ENCODE results near the gene PSRC1. TPM values are rescaled to one million over a fixed set of nuclear protein-coding genes. Genes with fewer than 3 reads are reported as not detected.

The PSRC1 gene
- polyA plus RNA-seq, 4 donors: 22.1 to 28.3 (median 26.6) TPM

Other genes starting within 250 kb of the PSRC1 start
- 10 to 100 TPM; 12.8 to 15.7 (median 14.9) TPM for gene WDR47, start 241.0 kb downstream of the PSRC1 start, polyA plus RNA-seq (ENCODE audit: insufficient read length in 4 of 4)
- 10 to 100 TPM; 42.8 to 57.2 (median 51.9) TPM for gene TAF13, start 207.1 kb downstream of the PSRC1 start, polyA plus RNA-seq (ENCODE audit: insufficient read length in 4 of 4)
- 10 to 100 TPM; 38.1 to 43.0 (median 41.3) TPM for gene TMEM167B, start 192.4 kb downstream of the PSRC1 start, polyA plus RNA-seq (ENCODE audit: insufficient read length in 4 of 4)
- 1 to 10 TPM; 1.7 to 2.5 (median 2.0) TPM for gene ELAPOR1, start 169.0 kb downstream of the PSRC1 start, polyA plus RNA-seq (ENCODE audit: insufficient read length in 4 of 4)
- gene SARS1, start 69.2 kb downstream of the PSRC1 start, polyA plus RNA-seq (ENCODE audit: insufficient read length in 4 of 4): 100 to 1,000 TPM; 127 to 138 (median 131) TPM
- 10 to 100 TPM; 29.0 to 38.3 (median 34.0) TPM for gene CELSR2, start 33.6 kb downstream of the PSRC1 start, polyA plus RNA-seq (ENCODE audit: insufficient read length in 4 of 4)
- under 1 TPM in 2 of 4 donors, not detected in 2; 0.14 to 0.26 TPM for gene MYBPHL, start 23.9 kb upstream of the PSRC1 start, polyA plus RNA-seq (ENCODE audit: insufficient read length in 4 of 4)
- gene SORT1, start 114.8 kb upstream of the PSRC1 start, polyA plus RNA-seq (ENCODE audit: insufficient read length in 4 of 4): 10 to 100 TPM; 54.6 to 66.3 (median 62.6) TPM
- 100 to 1,000 TPM in 3 of 4 donors, 10 to 100 TPM in 1; 98.8 to 111 (median 106) TPM for gene PSMA5, start 143.3 kb upstream of the PSRC1 start, polyA plus RNA-seq (ENCODE audit: insufficient read length in 4 of 4)
- gene SYPL2, start 183.4 kb upstream of the PSRC1 start, polyA plus RNA-seq (ENCODE audit: insufficient read length in 4 of 4): 10 to 100 TPM in 2 of 4 donors, 1 to 10 TPM in 2; 6.5 to 12.5 (median 10.3) TPM
- gene ATXN7L2, start 200.8 kb upstream of the PSRC1 start, polyA plus RNA-seq (ENCODE audit: insufficient read length in 4 of 4): 10 to 100 TPM in 2 of 4 donors, 1 to 10 TPM in 2; 9.0 to 10.2 (median 9.8) TPM
- 1 to 10 TPM; 8.1 to 9.3 (median 9.2) TPM for gene CYB561D1, start 210.9 kb upstream of the PSRC1 start, polyA plus RNA-seq (ENCODE audit: insufficient read length in 4 of 4)
- 1 to 10 TPM; 8.0 to 9.1 (median 9.0) TPM for gene AMIGO1, start 226.6 kb upstream of the PSRC1 start, polyA plus RNA-seq (ENCODE audit: insufficient read length in 4 of 4)